Panc1 (cell line): Measurements from ENCODE around the gene NEAT1.

Experiments
- CTCF ChIP-seq: fragments of 450-650 bp; IDR thresholded peaks from 2 replicates; pipeline ENCODE4 v1.5.1; 2017; ENCODE audit warnings: mild to moderate bottlenecking
- SIN3A ChIP-seq: IDR thresholded peaks from 2 replicates; pipeline ENCODE4 v1.6.1; 2012; ENCODE audit warnings: low read depth, mild to moderate bottlenecking, low read length, moderate library complexity, borderline replicate concordance; ENCODE audit not compliant: insufficient read depth

GRCh38 chr11:65426839-65427690 is 4.5 kb downstream of the NEAT1 start:
- TF ChIP-seq CTCF (no peak), SIN3A (peak; percentile 73; the same call in 1 of the 2 replicates)
